ENCODE measurements around the gene ADGRL1.

DNA sequence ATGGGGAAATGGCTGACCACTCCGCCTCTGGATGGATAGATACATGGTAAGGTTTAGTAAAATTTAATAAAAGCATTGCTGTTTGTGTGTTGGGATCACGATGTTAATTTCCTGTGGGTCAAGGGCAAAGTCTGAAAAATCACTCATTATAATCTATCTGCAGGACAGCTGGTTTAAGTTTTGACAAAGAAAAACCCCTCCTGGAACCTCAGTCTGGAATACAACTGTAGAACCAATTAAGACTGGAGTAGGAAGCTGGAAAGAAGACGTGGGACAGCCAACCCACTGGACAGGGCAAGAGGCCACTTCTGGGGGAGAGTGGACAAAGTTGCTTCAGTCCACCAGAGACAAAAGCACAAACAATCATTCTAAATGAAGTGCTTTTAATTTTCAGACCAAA is 86.8 kb downstream of the ADGRL1 start:
- TF ChIP-seq CTCF (conservative IDR thresholded peaks at IDR 0.05; ENCODE audit: low read length), result no peak
- TF ChIP-seq EZH2phosphoT487 (IDR thresholded peaks at IDR 0.05; ENCODE audit: borderline replicate concordance, low read depth, low read length), result no peak

Measured in OCI-LY7 (cell line).